Stimulated activated CD4-positive, alpha-beta T cell treated with anti-CD3 and anti-CD28 coated beads, Interleukin-15, amount 100 ng/mL, for 1 hour (primary cell): ENCODE measurements around the gene TRIP13.

Experiments used
- DNase-seq, 2 donors: peaks; one replicate each; pipeline ENCODE4 v3.0.0-alpha.2; 2020; ENCODE audit warnings: low read depth in 1 of 2, low spot score in 1 of 2

Gene TRIP13

GRCh38 chr5:963673-964531 lies 71.2 kb downstream of the TRIP13 start:
- no peak for DNase-seq

- no peak for DNase-seq
Observed at GRCh38 chr5:964821-965220, 72.1 kb downstream of the TRIP13 start.

GRCh38 chr5:965604-966344 lies 73.1 kb downstream of the TRIP13 start:
- DNase-seq: no peak

GRCh38 chr5:966345-966710 lies 73.6 kb downstream of the TRIP13 start:
- no peak for DNase-seq

- no peak for DNase-seq
Observed at GRCh38 chr5:966941-967340, 74.3 kb downstream of the TRIP13 start.
